ENCODE results near the gene DLAT. TPM values are rescaled to one million over a fixed set of nuclear protein-coding genes. Genes with fewer than 3 reads are reported as not detected.

DLAT gene
- total RNA-seq, 1 experiment from 2014 or later: 68.1 TPM

- Histone ChIP-seq H2AFZ (ENCODE audit: low read depth, low read length, poor library complexity, severe bottlenecking) (no peak overlapping the region), H3K4me3 (replicated peaks in 1 of 2; ENCODE audit: low read depth in 1 of 2, low read length in 2 of 2) (0 out of 4 replicates have a peak overlapping the region, but pooled peaks of 1 of the 2 experiments have one; percentile 24), H3K27ac (ENCODE audit: low read depth, low read length) (no peak overlapping the region; the same call in 1 of the 2 replicates), H3K36me3 (ENCODE audit: control insufficient read depth in 1 of 2, insufficient read depth in 2 of 2, low read length in 2 of 2) (no peaks in the 10 kb centered on the region), H3K9me3 (ENCODE audit: control insufficient read depth in 1 of 2, insufficient read depth in 1 of 2, low read depth in 1 of 2, low read length in 2 of 2) (no peaks in the 10 kb centered on the region), H3K4me2 (ENCODE audit: low read length) (peak overlapping the region; percentile 62), H3K4me1 (ENCODE audit: control insufficient read depth in 1 of 2, insufficient read depth in 2 of 2, low read length in 2 of 2) (peaks cover 5 to 35% of the 10 kb centered on the region in 2 experiments; a peak in 3 of 4 replicates), H3K27me3 (ENCODE audit: insufficient read depth, low read length) (no peaks in the 10 kb centered on the region), H3K9me2 (ENCODE audit: insufficient read depth) (no peaks in the 10 kb centered on the region), H3K79me2 (ENCODE audit: insufficient read depth, low read length) (no peaks in the 10 kb centered on the region), H3K9ac (ENCODE audit: low read length) (peak overlapping the region; percentile 34; the same call in 1 of the 2 replicates), H4K20me1 (ENCODE audit: insufficient read depth) (no peaks in the 10 kb centered on the region)
- no TSS peak for BruUV-seq (replicated peaks)
- ChIA-PET RAD21 (ENCODE audit: low non-redundant PET in 1 of 2, low total read pairs in 2 of 2, uncharacterized antibody in 2 of 2, unreplicated experiment in 2 of 2) (no interaction called here), CTCF (interaction anchor here (1.2 kb wide), 1 partner anchor 174 kb away, joined by 3 read pairs; no protein-coding TSS in a partner anchor), POLR2A (no interaction called here)
- ATAC-seq (peak; percentile 82), DNase-seq (ENCODE audit: low read depth, low spot score) (no peak)
- intact Hi-C loops (cut with micrococcal nuclease): no loop called here
- no peak for TF ChIP-seq SIN3A (IDR thresholded peaks at IDR 0.05; ENCODE audit: low read depth)
- no peak for TF ChIP-seq EGR1 (IDR thresholded peaks at IDR 0.05; ENCODE audit: low read depth)
- peak; percentile 34; the same call in 1 of the 2 replicates for TF ChIP-seq JUND (IDR thresholded peaks at IDR 0.05)
- TF ChIP-seq ZFX (IDR thresholded peaks at IDR 0.05): no peak
- 0 out of 2 replicates have a peak, but pooled peaks have one; percentile 23 for TF ChIP-seq SP1 (IDR thresholded peaks at IDR 0.05; ENCODE audit: low read depth)
- TF ChIP-seq CBX3 (IDR thresholded peaks at IDR 0.05; ENCODE audit: low read depth): 0 out of 2 replicates have a peak, but pooled peaks have one; percentile 22
- TF ChIP-seq FOSL1 (IDR thresholded peaks at IDR 0.05; ENCODE audit: low read depth): peak; percentile 69
These were observed 80.9 kb downstream of the DLAT start for GRCh38 chr11:112106070-112106469.

Other genes with a start within 250 kb of the DLAT start
- gene ALG9, start 153.8 kb upstream of the DLAT start, total RNA-seq (2021; ENCODE audit: unreplicated experiment): 23.7 TPM
- 3.8 TPM for gene FDXACB1, start 146.2 kb upstream of the DLAT start, total RNA-seq (2021; ENCODE audit: unreplicated experiment)
- 49.6 TPM for gene CFAP68, start 145.9 kb upstream of the DLAT start, total RNA-seq (2021; ENCODE audit: unreplicated experiment)
- not detected for gene CRYAB, start 113.6 kb upstream of the DLAT start, total RNA-seq (2021; ENCODE audit: unreplicated experiment)
- gene HSPB2, start 112.7 kb upstream of the DLAT start, total RNA-seq (2021; ENCODE audit: unreplicated experiment): not detected
- 4.6 TPM for gene C11orf52, start 106.5 kb upstream of the DLAT start, total RNA-seq (2021; ENCODE audit: unreplicated experiment)
- 5.6 TPM for gene DIXDC1, start 88.1 kb upstream of the DLAT start, total RNA-seq (2021; ENCODE audit: unreplicated experiment)
- 1.6 TPM for gene PIH1D2, start 48.6 kb downstream of the DLAT start, total RNA-seq (2021; ENCODE audit: unreplicated experiment)
- gene NKAPD1, start 48.9 kb downstream of the DLAT start, total RNA-seq (2021; ENCODE audit: unreplicated experiment): 19.4 TPM
- gene TIMM8B, start 61.3 kb downstream of the DLAT start, total RNA-seq (2021; ENCODE audit: unreplicated experiment): 62.1 TPM
- gene SDHD, start 61.5 kb downstream of the DLAT start, total RNA-seq (2021; ENCODE audit: unreplicated experiment): 129 TPM
- 112 TPM for gene IL18, start 138.7 kb downstream of the DLAT start, total RNA-seq (2021; ENCODE audit: unreplicated experiment)
- not detected for gene TEX12, start 142.0 kb downstream of the DLAT start, total RNA-seq (2021; ENCODE audit: unreplicated experiment)
- gene BCO2, start 150.1 kb downstream of the DLAT start, total RNA-seq (2021; ENCODE audit: unreplicated experiment): 4.0 TPM
- gene PTS, start 201.0 kb downstream of the DLAT start, total RNA-seq (2021; ENCODE audit: unreplicated experiment): 45.7 TPM
- not detected for gene PLET1, start 235.5 kb downstream of the DLAT start, total RNA-seq (2021; ENCODE audit: unreplicated experiment)

Measured in HCT116 (cell line).